HFF-Myc (cell line): ENCODE results near the gene MSH5.

Experiments
- DNase-seq: peaks from one replicate; pipeline ENCODE4 v3.0.0-alpha.2; 2011; ENCODE audit warnings: low read depth; ENCODE audit errors: extremely low read depth
- H3K4me3 ChIP-seq: replicated peaks from 2 replicates; pipeline ENCODE4 v1.5.1; 2011; ENCODE audit warnings: low read depth, mild to moderate bottlenecking, control low read depth, low read length
- CTCF ChIP-seq: IDR thresholded peaks from 2 replicates; pipeline ENCODE4 v1.5.1; 2012; ENCODE audit warnings: mild to moderate bottlenecking, low read depth, low read length, control low read depth; ENCODE audit errors: missing control alignments

Gene MSH5

GRCh38 chr6:31725502-31726350 lies 14.1 kb upstream of the MSH5 start:
- DNase-seq, result no peak
- no peak for TF ChIP-seq CTCF
- no peak overlapping the region for H3K4me3 ChIP-seq

GRCh38 chr6:31727034-31727716 lies 12.6 kb upstream of the MSH5 start:
- no peak overlapping the region for H3K4me3 ChIP-seq
- TF ChIP-seq CTCF, result no peak
- DNase-seq, result no peak

- no peak for DNase-seq
- H3K4me3 ChIP-seq, result no peak overlapping the region
- no peak for TF ChIP-seq CTCF
Measured at GRCh38 chr6:31727717-31728671, 11.8 kb upstream of the MSH5 start.

GRCh38 chr6:31728767-31729514 lies 10.9 kb upstream of the MSH5 start, which contains the start of gene DDAH2:
TSS of gene DDAH2 (minus strand) at chr6:31729299. CDS start at chr6:31729161, 138 bp downstream.
- peak; percentile 64 for TF ChIP-seq CTCF
- H3K4me3 ChIP-seq, result peak within 1 kb of the TSS; percentile 63
- DNase-seq, result no peak

GRCh38 chr6:31729515-31729978 lies 10.3 kb upstream of the MSH5 start:
- TF ChIP-seq CTCF, result no peak
- DNase-seq, result no peak
- peak overlapping the region; percentile 63 for H3K4me3 ChIP-seq
